ENCODE measurements around the gene TTLL1.

DNA sequence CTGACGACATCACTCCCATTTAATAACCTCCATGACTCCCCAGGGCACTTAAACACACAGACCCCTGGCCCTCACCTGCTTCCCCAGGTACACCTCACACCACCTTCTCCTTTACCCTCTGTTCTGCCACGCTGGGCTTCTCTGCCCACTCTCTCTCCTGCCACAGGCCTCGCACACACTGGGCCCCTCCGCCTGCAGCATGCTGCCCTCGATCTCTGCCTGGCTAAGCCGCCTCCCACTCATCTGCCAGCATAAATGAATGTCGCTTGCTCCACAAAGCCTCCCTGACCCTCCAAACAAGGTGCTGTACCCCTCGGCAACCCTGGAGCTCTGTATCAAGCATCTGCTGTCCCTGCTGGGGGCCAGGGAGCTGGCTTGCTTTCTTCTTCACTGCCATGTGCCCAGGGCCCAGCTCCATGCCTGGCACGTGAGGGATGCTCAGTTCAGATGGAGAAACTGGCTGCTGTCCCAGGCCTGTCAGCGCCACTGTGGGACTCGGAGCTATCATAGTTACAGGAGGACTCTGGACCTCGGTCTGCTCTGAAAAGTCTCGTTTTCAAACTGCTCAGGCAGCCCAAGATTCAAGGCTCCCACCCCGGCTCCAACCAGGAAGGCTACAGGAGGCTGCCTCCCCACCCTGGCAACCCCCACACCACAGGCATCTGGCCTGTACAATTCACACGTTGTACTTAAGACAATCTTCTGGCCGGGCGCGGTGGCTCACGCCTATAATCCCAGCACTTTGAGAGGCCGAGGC, 11.9 kb downstream of the TTLL1 start:
- TF ChIP-seq, protein P1, sequence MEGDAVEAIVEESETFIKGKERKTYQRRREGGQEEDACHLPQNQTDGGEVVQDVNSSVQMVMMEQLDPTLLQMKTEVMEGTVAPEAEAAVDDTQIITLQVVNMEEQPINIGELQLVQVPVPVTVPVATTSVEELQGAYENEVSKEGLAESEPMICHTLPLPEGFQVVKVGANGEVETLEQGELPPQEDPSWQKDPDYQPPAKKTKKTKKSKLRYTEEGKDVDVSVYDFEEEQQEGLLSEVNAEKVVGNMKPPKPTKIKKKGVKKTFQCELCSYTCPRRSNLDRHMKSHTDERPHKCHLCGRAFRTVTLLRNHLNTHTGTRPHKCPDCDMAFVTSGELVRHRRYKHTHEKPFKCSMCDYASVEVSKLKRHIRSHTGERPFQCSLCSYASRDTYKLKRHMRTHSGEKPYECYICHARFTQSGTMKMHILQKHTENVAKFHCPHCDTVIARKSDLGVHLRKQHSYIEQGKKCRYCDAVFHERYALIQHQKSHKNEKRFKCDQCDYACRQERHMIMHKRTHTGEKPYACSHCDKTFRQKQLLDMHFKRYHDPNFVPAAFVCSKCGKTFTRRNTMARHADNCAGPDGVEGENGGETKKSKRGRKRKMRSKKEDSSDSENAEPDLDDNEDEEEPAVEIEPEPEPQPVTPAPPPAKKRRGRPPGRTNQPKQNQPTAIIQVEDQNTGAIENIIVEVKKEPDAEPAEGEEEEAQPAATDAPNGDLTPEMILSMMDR (IDR thresholded peaks at IDR 0.05), result no peak
- TF ChIP-seq POLR2AphosphoS5 (IDR thresholded peaks at IDR 0.05), result no peak
